ENCODE results near the gene SOX8. TPM values are rescaled to one million over a fixed set of nuclear protein-coding genes. Genes with fewer than 3 reads are reported as not detected.

SOX8 gene
- total RNA-seq, 1 donor from 2014 or later, result 0.96 TPM

DNA sequence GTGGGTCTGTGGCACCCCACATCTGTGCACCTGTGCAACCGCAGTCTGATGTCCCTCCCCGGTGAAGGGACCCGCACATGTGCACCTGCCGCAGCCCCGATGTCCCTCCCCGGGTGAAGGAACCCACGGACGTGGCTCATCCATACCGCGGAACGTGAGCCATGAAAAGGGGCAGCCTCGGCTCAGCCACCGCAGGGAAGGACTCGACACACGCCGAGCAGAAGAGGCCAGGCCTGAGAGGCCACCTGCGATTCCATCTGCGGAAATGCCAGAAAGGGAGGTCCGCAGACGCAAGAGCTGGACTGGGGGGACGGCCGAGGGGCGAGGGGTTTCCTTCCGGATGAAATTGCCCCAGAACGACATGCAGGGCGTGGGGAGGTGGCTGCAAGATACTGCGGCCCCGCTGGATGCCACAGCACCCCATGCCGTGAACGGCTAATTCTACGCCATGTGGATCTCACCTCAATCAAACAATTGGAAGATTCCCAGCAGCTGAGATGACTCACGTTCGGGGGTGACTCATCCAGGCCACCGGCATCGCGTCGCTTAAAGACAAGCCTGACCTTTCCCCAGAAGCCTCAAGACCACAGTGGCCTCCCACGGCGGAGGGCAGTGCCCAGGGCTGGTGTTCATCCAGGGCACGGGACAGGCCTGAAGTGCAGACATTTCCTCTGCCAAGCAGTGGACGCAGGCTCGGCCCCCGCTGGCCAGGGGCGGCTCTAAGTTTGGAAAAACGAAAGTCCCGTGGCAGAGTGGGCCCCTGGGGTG is 21.0 kb downstream of the SOX8 start:
- peaks cover 8% of the 10 kb centered on the region for H3K4me1 ChIP-seq
- H3K27ac ChIP-seq (replicated peaks), result no peak overlapping the region
- intact Hi-C loops (cut with micrococcal nuclease), result no loop called here
- H3K27me3 ChIP-seq (ENCODE audit: low read depth), result peaks cover 90% of the 10 kb centered on the region
- no peaks in the 10 kb centered on the region for H3K36me3 ChIP-seq
- H3K4me3 ChIP-seq, result no peak overlapping the region
- TF ChIP-seq, protein P1, sequence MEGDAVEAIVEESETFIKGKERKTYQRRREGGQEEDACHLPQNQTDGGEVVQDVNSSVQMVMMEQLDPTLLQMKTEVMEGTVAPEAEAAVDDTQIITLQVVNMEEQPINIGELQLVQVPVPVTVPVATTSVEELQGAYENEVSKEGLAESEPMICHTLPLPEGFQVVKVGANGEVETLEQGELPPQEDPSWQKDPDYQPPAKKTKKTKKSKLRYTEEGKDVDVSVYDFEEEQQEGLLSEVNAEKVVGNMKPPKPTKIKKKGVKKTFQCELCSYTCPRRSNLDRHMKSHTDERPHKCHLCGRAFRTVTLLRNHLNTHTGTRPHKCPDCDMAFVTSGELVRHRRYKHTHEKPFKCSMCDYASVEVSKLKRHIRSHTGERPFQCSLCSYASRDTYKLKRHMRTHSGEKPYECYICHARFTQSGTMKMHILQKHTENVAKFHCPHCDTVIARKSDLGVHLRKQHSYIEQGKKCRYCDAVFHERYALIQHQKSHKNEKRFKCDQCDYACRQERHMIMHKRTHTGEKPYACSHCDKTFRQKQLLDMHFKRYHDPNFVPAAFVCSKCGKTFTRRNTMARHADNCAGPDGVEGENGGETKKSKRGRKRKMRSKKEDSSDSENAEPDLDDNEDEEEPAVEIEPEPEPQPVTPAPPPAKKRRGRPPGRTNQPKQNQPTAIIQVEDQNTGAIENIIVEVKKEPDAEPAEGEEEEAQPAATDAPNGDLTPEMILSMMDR (IDR thresholded peaks at IDR 0.05; ENCODE audit: borderline replicate concordance), result no peak
- H3K9me3 ChIP-seq (replicated peaks), result no peaks in the 10 kb centered on the region
- no peak for DNase-seq

DNA sequence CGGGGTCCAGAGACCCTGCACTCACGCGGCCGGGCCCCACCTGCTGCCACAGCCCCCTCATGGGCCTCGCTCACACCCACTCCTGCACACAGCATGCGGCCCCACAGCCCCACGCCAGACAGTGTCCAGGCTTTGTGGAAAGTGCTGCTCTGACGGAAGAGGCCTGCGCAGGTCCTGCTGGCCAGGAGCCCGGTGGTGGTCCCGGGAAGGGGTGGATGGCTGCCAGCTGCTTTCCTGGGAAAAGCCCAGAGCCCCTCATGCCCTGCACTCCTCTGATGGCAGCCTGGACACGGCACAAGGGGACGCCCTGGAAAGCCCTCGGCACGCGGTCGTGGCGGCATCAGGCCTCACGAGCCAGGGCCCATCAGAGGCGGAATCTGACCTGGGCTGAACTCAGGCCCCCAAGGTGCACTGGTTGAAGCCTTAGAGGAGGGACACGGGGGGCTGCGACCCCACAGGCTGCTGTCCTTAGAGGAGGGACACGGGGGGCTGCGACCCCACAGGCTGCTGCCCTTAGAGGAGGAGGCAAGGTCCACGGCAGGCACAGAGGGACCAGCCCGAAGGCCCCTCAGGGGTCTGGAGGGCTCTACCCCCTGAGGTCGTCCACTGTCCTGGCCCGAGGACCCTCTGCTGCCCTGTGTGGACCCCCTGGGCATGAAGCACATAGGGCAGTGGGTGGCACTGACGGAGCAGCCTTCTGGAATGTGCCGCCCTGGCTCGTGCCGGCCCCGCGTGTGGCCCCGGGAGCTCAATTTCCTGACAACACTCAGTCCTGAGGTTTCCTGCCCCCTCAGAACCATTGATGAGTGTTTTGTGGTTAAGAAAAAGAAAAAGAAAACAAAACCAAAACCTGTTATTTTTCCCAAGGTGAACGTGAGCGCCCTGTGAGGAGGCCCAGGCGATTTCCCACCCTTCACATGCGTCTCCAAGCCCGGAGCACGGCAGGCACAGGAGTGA is 22.1 kb downstream of the SOX8 start:
- no peaks in the 10 kb centered on the region for H3K4me1 ChIP-seq
- H3K36me3 ChIP-seq, result no peaks in the 10 kb centered on the region
- no peaks in the 10 kb centered on the region for H3K9me3 ChIP-seq (replicated peaks)
- peaks cover 90% of the 10 kb centered on the region for H3K27me3 ChIP-seq (ENCODE audit: low read depth)
- no peak overlapping the region for H3K4me3 ChIP-seq
- H3K27ac ChIP-seq (replicated peaks), result no peak overlapping the region
- no peak for DNase-seq
- TF ChIP-seq, protein P1 (IDR thresholded peaks at IDR 0.05; ENCODE audit: borderline replicate concordance), result no peak
- intact Hi-C loops (cut with micrococcal nuclease), result no loop called here

DNA sequence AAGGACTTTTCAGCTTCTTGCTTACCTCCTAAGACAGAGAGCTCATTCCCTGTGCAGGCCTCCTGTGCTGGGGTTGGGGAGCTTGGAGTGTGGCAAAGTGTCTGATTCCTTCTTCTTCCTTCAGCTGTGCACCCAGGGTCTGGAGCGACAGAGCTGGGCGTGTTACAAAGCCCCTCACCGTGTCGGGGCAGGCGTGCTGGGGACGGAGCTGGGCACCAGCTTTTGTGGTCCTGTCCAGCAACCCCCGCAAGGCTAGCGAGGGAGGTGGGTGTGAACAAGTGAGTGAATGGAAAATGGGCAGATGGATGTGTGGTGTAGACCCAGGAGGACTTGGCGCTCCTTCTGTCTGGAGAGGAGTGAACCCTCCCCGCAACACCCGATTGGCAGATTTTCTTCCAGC is 23.7 kb downstream of the SOX8 start:
- no peaks in the 10 kb centered on the region for H3K36me3 ChIP-seq
- H3K4me3 ChIP-seq, result no peak overlapping the region
- DNase-seq, result no peak
- H3K4me1 ChIP-seq, result no peaks in the 10 kb centered on the region
- peaks cover 90% of the 10 kb centered on the region for H3K27me3 ChIP-seq (ENCODE audit: low read depth)
- H3K9me3 ChIP-seq (replicated peaks), result no peaks in the 10 kb centered on the region
- TF ChIP-seq, protein P1 (IDR thresholded peaks at IDR 0.05; ENCODE audit: borderline replicate concordance), result no peak
- no peak overlapping the region for H3K27ac ChIP-seq (replicated peaks)
- intact Hi-C loops (cut with micrococcal nuclease), result no loop called here

DNA sequence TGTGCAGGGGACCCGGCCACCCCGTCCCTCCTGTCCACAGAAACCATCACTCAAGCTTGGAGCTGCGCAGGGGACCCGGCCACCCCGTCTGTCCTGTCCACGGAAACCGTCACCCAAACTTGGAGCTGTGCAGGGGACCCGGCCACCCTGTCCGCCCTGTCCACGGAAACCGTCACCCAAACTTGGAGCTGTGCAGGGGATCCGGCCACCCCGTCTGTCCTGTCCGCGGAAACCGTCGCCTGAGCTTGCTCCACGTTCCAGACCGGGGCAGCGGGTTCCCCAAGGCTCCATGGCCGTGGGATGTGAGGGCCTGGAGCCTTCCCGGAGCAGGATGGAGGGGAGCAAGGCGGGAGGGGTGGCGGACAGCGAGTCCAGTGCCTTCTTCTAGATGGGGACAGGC is 25.2 kb downstream of the SOX8 start:
- DNase-seq, result no peak
- H3K27me3 ChIP-seq (ENCODE audit: low read depth), result peaks cover 88% of the 10 kb centered on the region
- no peak overlapping the region for H3K4me3 ChIP-seq
- TF ChIP-seq, protein P1 (IDR thresholded peaks at IDR 0.05; ENCODE audit: borderline replicate concordance), result no peak
- intact Hi-C loops (cut with micrococcal nuclease), result no loop called here
- H3K4me1 ChIP-seq, result no peaks in the 10 kb centered on the region
- H3K36me3 ChIP-seq, result no peaks in the 10 kb centered on the region
- H3K9me3 ChIP-seq (replicated peaks), result no peaks in the 10 kb centered on the region
- H3K27ac ChIP-seq (replicated peaks), result no peak overlapping the region

DNA sequence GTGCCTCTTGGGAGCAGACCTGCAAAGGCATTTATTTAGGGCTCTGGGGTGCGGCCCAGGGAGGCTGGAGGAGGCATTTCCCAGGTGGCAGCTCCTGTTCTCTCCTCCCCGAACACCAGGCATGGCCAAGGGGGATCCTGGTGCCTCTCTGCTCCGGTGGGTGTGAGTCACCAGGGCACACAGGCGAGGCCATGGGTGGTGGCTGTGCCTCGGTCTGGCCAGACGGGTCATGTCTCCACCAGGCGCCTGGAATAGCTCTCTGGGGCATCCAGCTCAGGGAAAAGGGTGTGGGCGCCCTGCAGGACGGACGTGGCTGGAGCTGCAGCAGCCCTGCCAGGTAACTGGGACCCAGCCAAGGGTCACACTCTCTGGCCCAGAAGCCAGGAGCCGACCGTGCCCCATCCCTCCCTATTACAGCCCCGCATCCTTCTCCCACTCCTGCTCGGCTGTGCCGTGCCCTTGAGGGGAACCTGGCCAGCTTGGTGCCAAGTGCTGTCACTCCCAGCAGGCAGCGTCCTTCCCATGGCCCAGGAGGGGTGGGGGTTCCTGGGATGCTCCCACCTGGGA is 25.8 kb downstream of the SOX8 start:
- Histone ChIP-seq H3K36me3 (no peaks in the 10 kb centered on the region), H3K27ac (replicated peaks) (no peak overlapping the region), H3K9me3 (replicated peaks) (no peaks in the 10 kb centered on the region), H3K4me3 (no peak overlapping the region), H3K27me3 (ENCODE audit: low read depth) (peaks cover 88% of the 10 kb centered on the region), H3K4me1 (no peaks in the 10 kb centered on the region)
- TF ChIP-seq, protein P1 (IDR thresholded peaks at IDR 0.05; ENCODE audit: borderline replicate concordance), result no peak
- DNase-seq, result no peak
- intact Hi-C loops (cut with micrococcal nuclease), result no loop called here

Measured in left ventricle myocardium inferior (tissue), 1 donor.